Measurements from ENCODE around the gene ZNF441. TPM values are rescaled to one million over a fixed set of nuclear protein-coding genes. Genes with fewer than 3 reads are reported as not detected.

The ZNF441 gene
- total and polyA plus RNA-seq, 10 donors: 5.0 to 17.4 (median 11.8) TPM

DNA sequence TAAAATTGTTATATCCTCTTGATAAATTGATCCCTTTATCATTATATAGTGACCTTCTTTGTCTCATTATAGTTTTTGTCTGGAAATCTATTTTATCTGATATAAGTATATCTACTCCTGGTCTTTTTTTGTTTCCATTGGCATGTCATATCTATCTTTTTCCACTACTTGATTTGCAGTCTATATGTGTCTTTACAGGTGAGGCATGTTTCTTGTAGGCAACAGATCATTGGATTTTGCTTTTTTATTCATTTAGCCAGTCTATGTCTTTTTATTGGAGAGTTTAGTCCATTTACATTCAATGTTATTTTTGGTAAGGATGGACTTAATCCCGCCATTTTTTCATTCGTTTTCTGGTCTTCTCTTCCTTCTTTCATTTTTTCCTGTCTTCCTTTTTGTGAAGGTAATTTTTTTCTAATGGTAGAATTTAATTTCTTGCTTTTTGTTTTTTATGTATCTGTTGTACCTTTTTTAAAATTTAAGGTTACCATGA lies 14.5 kb upstream of the ZNF441 start:
- intact Hi-C loops (cut with DNase I; ENCODE audit: low total_unique reads): no loop called here
- no peaks in the 10 kb centered on the region for H3K4me1 ChIP-seq
- no peak overlapping the region for H3K27ac ChIP-seq
- TF ChIP-seq POLR2A (IDR thresholded peaks at IDR 0.05): no peak
- no peak for TF ChIP-seq POLR2AphosphoS5 (IDR thresholded peaks at IDR 0.05)
- TF ChIP-seq, protein P1, sequence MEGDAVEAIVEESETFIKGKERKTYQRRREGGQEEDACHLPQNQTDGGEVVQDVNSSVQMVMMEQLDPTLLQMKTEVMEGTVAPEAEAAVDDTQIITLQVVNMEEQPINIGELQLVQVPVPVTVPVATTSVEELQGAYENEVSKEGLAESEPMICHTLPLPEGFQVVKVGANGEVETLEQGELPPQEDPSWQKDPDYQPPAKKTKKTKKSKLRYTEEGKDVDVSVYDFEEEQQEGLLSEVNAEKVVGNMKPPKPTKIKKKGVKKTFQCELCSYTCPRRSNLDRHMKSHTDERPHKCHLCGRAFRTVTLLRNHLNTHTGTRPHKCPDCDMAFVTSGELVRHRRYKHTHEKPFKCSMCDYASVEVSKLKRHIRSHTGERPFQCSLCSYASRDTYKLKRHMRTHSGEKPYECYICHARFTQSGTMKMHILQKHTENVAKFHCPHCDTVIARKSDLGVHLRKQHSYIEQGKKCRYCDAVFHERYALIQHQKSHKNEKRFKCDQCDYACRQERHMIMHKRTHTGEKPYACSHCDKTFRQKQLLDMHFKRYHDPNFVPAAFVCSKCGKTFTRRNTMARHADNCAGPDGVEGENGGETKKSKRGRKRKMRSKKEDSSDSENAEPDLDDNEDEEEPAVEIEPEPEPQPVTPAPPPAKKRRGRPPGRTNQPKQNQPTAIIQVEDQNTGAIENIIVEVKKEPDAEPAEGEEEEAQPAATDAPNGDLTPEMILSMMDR (IDR thresholded peaks at IDR 0.05 in 8 of 11, conservative IDR thresholded peaks at IDR 0.05 in 3 of 11): no peak
- 56 to 90% (median 77%) methylated on average over 2 of the region's 2 CpGs for WGBS, 5 donors
- no peaks in the 10 kb centered on the region for H3K36me3 ChIP-seq
- H3K27me3 ChIP-seq (replicated peaks in 1 of 7): no peaks in the 10 kb centered on the region
- H3K9me3 ChIP-seq: peaks cover 0 to 92% (median 80%) of the 10 kb centered on the region in 8 donors
- DNase-seq: no peak
- H3K4me3 ChIP-seq: no peak overlapping the region

DNA sequence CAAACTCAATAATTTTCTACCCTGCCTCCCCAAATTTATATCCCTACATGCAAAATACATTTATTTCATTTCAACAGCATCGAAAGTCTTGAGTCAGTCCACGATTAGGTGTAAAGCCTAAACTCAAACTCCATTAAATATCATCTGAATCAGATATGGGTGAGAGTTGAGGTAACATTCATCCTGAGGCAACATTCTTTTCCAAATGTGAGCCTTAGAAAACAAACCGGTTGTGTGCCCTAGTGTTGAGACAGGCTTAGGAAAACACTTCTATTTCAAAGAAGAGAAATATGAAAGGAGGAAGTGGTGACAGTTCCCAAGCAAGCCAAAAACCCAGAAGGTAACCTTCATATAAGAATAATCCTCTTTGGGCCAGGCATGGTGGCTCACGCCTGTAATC lies 12.1 kb upstream of the ZNF441 start:
- Histone ChIP-seq H3K27ac (no peak overlapping the region), H3K4me1 (no peaks in the 10 kb centered on the region), H3K4me3 (no peak overlapping the region), H3K9me3 (peaks cover 0 to 84% (median 68%) of the 10 kb centered on the region in 8 donors), H3K27me3 (replicated peaks in 1 of 7) (no peaks in the 10 kb centered on the region), H3K36me3 (no peaks in the 10 kb centered on the region)
- DNase-seq: no peak
- 82 to 91% (median 87%) methylated on average over 4 of the region's 4 CpGs for WGBS, 5 donors
- TF ChIP-seq POLR2A (IDR thresholded peaks at IDR 0.05): no peak
- no peak for TF ChIP-seq POLR2AphosphoS5 (IDR thresholded peaks at IDR 0.05)
- TF ChIP-seq, protein P1 (IDR thresholded peaks at IDR 0.05 in 8 of 11, conservative IDR thresholded peaks at IDR 0.05 in 3 of 11): no peak
- intact Hi-C loops (cut with DNase I; ENCODE audit: low total_unique reads): no loop called here

DNA sequence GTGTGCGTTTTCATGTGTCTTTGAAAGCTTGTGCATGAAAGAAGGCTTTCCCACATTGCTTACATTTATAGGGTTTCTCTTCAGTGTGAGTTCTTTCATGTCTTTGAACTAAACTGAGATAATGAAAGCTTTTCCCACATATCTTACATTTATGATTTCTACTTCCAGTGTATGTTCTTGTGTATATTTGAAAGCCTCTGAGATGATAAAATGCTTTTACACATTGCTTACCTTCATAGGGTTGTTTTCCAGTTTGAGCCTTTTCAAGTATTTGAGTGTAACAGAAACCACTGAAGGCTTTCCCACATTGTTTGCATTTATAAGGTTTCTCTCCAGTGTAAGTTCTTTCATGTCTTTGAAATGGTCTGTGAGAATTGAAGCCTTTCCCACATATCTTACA lies 9.8 kb upstream of the ZNF441 start:
- TF ChIP-seq, protein P1 (IDR thresholded peaks at IDR 0.05 in 8 of 11, conservative IDR thresholded peaks at IDR 0.05 in 3 of 11): no peak
- TF ChIP-seq POLR2AphosphoS5 (IDR thresholded peaks at IDR 0.05): no peak
- TF ChIP-seq POLR2A (IDR thresholded peaks at IDR 0.05): no peak
- Histone ChIP-seq H3K9me3 (peaks cover 0 to 62% (median 49%) of the 10 kb centered on the region in 8 donors), H3K27ac (no peak overlapping the region), H3K27me3 (replicated peaks in 1 of 7) (peaks cover 0 to 5% (median 0%) of the 10 kb centered on the region in 7 donors), H3K4me3 (no peak overlapping the region), H3K4me1 (no peaks in the 10 kb centered on the region), H3K36me3 (no peaks in the 10 kb centered on the region)
- intact Hi-C loops (cut with DNase I; ENCODE audit: low total_unique reads): no loop called here
- DNase-seq: no peak
- WGBS, 5 donors: 74 to 89% (median 83%) methylated on average over 1 of the region's 1 CpG

DNA sequence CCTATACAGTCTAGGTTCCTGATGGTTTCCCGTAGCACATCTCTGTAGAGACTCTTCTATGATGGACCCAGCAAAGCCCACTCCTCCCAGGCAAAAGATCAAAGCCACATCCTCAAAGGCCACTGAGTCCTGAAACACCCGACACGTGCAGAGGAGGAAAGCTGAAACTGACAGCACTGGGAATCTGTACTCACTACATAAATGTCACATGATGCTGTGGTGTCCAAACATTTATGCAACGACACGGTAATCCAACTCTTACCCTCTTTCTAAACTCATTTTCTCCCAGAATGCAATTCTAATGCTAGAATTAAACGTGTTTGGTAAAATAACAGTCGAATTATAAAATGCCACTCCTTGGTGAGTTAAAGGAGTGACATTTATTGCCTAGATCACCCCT lies 7.0 kb upstream of the ZNF441 start:
- Histone ChIP-seq H3K27ac (no peak overlapping the region), H3K27me3 (replicated peaks in 1 of 7) (peaks cover 0 to 5% (median 0%) of the 10 kb centered on the region in 7 donors), H3K4me1 (no peaks in the 10 kb centered on the region), H3K9me3 (peaks cover 4 to 65% (median 50%) of the 10 kb centered on the region in 8 donors), H3K36me3 (no peaks in the 10 kb centered on the region), H3K4me3 (no peak overlapping the region)
- DNase-seq: no peak
- intact Hi-C loops (cut with DNase I; ENCODE audit: low total_unique reads): no loop called here
- 76 to 86% (median 78%) methylated on average over 7 of the region's 7 CpGs for WGBS, 5 donors
- TF ChIP-seq, protein P1 (IDR thresholded peaks at IDR 0.05 in 8 of 11, conservative IDR thresholded peaks at IDR 0.05 in 3 of 11): no peak
- no peak for TF ChIP-seq POLR2A (IDR thresholded peaks at IDR 0.05)
- no peak for TF ChIP-seq POLR2AphosphoS5 (IDR thresholded peaks at IDR 0.05)
